DLD1 (cell line): ENCODE results near the gene FKBP1B.
"Not testable (repeated sequence)": the region's sequence is repeated elsewhere in the genome, so short reads cannot be mapped to it uniquely, and the experiment has no call there.

Experiments used
- in situ Hi-C: cut with HindIII; loops from 2 replicates; pipeline ENCODE4 v1.10.0; 2017; ENCODE audit warnings: low sequenced_read_pairs

Gene FKBP1B

DNA sequence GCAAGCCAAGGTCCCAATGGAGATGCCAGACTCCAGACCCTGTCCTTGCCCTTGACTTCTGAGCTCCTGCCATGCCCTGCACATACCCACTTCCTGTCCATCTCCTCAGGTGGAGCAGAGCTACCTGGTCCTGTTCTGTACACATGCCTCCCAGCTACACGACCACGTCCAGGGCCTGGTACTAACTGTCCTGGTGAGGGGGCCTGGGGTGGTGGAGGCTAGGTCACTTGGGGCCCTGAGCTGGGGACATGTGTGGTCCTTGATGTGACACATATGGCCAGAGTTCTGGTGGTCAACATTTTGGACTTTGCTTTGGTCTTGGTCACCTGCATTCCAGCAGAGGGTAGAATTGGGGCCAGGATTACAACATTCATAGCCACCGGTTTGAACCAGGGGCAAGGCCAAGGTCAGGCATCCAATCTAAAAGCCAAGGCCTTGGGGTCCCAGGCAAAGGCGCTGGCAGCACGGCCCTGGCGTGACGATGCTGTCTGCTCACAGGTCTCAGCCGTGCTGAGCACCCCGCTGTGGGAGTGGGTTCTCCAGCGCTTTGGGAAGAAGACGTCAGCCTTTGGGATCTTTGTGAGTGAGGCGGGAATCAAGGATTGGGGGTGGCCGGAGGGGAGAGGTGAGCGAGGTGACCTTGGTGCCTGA lies 27.1 kb upstream of the FKBP1B start:
- in situ Hi-C loops = no loop called here

DNA sequence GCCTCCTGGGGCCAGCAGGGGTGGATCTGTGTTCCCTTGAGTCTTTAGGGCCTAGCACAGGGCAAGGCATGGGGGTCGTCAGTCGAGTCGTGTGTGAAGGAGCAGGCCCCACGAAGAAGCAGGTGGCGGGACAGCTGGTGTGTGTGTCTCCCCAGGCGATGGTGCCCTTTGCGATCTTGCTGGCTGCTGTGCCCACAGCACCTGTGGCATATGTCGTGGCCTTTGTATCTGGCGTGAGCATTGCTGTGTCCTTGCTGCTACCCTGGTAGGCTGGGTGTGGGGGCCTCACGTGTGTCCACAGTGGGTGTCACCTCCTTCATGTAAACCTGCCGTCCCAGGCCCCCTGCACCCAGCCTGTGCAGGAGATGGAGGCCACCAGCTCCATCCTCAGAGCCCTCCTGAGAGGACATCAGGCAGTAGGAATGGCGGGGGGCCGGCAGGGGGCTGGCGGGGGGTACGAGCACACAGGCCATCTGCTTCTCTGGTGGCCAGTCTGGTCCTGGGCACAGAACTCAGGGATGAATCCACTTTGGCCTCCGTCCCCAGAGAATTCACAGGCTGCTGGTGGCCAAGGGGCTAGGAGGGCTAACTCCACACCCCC lies 26.5 kb upstream of the FKBP1B start:
- in situ Hi-C loops = no loop called here

DNA sequence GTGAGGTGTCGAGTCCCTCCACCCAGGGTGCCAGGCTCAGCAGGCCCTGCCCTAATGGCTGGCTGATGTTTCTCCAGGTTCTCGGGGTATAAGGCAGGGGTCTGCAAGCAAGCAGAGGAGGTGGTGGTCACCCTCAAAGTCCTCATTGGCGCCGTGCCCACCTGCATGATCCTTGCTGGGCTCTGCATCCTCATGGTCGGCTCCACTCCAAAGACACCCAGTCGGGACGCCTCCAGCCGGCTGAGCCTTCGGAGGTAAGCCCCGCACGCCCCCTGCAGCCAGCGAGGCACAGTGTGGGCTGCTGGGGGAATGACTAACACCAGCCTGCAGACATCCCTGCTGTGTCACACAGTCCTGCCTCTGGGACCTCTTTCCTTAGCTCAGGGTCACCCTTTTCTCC lies 25.5 kb upstream of the FKBP1B start:
- in situ Hi-C loops = no loop called here

DNA sequence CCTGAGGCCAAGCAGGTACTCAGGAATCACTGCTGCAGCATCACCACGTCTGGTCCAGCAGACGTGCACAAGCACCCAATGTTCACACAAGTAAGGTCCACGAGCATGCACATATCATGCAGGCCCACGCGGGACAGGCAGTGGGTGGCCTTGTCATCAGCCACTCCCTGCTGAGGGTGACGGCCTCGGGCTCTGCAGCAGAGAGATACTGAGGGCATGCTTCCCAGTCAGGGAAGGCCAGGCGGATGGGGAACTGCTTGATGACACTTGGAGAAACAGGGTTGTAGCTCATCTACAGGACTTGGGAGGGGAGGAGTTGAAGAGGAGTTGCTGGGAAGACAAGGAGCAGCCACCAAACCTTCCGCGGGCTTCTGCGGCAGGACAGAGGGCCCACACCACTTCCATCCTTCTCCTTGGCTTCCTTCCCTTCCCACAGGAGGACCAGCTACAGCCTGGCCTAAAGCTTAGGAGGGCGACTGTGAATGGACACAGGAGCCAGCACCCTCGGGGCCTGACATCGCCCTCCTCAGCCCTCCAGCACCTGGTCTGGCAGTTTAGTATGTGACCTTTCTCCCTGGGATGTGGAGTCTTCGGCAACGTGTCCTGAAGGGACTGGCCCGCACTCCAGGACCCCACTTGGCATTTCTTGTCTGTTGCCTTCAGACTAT lies 24.4 kb upstream of the FKBP1B start:
- in situ Hi-C loops = no loop called here

DNA sequence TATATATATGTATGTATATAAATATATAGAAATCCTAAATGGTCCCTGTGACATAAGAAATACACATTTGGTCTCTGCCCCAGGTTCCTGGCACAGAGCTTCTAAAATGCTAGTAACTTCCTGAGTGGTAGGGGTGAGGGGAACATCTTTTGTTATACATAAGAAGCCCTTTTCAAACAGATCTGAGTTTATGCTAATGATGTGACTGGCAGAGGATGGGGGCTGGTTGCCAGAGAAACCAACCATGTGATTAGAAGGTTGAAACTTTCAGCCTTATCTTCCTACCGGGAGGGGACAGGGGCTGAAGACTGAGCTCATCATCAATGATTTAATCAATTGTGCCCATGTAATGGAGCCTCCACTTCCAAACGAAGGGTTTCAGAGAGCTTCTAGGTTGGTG lies 23.3 kb upstream of the FKBP1B start:
- in situ Hi-C loops = no loop called here

DNA sequence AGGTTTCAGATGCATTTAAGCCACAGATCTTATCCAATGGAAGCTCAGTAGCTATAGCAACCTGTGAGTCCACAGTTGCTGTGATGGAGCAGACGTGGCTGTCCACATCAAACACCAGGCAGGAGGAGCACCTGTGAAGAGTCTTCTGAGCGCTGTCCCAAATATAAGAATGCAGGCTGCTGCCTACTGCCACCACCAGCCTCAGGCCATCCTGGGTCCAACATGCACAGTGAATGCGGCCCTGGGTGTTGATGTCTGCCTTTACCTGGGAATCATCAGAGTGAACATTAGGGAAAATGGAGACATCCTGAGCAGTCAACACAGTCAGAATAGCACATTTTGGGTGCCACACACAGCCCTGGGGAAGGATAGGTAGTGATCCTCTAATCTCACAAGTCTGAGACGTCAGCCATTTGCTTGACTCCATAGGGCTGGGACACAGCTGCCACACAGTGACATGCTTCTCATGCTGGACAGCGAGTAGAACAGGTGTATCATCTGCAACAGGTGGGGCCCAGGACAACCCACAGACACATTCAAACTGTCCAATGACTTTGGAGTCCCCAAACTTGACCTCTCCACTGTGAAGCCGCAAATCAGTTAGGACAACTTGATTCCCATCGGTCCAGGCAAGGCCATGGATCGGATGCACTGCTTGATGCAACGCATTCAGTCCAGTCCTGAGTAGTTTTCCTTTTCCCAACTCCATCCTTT lies 10.6 kb upstream of the FKBP1B start:
- in situ Hi-C loops = no loop called here

DNA sequence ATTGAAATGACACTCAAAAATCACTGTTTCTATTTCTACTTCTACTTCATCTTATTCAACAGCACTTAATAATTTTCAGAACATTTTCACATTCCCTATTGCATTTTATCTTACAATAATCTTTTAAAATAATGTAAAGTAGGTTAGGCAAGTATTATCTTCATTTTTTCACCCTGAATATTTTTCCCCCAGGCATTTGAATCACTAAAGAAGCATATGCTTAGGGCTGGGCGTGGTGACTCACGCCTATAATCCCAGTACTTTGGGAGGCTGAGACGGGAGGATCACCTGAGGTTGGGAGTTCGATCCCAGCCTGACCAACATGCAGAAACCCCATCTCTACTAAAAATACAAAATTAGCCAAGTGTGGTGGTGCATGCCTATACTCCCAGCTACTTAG lies 9.0 kb upstream of the FKBP1B start:
- in situ Hi-C loops = no loop called here

DNA sequence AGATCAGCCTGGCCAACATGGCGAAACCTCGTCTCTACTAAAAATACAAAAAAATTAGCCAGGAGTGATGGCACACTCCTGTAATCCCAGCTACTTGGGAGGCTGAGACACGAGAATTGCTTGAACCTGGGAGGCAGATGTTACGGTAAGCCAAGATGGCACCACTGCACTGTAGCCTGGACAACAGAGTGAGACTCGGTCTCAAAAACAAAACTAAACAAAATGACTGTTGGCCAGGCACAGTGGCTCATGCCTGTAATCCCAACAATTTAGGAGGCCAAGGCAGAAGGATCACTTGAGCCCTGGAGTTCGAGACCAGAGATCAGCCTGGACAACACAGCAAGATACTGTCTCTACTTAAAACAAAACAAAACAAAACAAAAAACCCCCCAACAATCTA lies 6.4 kb upstream of the FKBP1B start:
- in situ Hi-C loops = not testable (repeated sequence)

DNA sequence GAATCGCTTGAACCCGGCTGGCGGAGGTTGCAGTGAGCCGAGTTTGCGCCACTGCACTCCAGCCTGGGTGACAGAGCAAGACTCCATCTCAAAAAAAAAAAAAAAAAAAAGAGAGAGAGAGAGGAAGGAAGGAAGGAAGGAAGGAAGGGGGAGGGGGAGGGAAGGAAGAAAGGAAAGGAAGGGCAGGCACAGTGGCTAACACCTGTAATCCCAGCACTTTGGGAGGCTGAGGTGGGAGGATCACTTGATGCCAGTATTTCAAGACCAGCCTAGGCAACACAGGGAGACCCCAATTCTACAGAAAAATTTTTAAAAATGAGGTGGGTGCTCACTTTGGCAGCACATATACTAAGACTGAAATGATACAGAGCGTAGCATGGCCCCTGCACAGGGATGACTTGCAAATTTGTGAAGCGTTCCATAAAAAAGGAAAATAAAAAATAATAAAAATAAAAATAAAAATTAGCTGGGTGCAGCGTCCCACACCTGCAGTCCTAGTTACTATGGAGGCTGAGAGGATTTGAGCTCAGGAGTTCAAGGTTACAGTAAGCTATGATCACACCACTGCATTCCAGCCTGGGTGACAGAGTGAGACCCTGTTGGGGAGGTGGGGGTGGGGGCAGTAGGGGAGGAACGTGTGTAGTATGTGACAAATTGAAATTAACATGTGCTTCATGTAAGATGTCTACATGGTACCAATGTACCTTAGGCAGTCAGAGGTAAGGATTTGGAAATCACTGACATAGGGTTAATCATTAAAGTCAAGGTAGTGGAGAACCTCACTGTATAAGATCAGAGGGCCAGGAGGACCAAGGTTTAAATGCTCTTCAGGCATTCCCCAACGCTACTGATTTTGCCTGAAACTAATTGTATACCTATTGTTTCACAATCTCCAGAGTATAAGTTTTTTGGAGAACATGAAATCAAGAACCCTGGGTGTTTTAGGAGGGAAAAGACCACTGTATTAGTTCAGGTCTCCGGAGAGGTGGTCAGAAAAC lies 3.7 kb upstream of the FKBP1B start:
- in situ Hi-C loops = no loop called here

DNA sequence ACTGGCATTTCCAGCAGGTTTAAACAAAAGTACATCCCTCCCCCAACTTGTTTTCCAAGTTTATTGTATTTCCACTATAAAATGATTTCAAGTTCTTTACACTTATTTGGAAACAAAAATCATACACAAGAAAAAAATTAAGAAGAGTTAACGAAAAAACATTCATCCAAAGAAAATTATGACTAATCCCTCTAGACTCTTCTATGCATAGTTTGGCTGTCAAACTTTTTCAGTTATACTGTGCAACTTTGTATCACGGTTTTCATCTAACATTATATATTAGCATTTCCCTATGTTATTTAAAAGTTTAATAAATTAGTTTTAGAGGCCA lies 3.0 kb upstream of the FKBP1B start:
- in situ Hi-C loops = no loop called here

DNA sequence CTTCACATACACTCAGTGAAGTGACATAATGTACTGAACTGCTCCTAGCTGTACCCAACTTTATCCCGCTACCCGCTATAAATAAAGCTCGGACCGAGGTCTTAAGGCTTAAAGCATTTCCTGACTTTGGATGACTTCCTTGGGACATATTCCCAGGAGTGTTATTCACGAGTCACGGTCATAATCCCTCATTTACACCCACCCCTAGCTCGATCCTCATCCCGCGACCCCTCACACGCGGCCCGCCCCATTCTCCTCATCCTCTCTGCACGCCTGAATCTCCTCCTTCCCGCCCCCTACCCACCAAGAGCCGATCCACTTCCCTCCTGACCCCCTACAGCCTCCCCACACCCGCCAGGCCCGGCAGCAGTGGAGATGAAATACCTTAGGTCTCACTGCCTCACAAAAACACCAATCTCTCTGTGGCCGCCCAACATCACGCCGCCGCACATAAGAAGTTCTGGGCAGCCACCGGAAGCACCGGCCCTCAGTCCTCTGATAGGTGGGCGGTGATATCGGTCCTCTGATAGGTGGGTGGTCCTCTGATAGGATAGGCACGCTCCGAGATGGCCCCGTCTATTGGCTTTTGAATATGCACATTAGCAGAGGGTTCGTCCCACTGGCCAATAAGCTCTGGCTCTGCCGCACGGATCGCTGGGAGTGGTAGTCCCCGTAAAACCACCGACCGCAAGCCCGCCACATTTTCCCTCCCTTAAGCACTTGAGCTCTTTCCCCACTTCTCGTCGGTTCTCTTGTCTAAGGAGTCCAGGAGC lies 2.4 kb upstream of the FKBP1B start, which contains the start of gene WDCP:
WDCP (minus strand) TSS at position 462 of the 773 bp plus-strand sequence. CDS start 7,897 bp downstream, outside the sequence.
- in situ Hi-C loops = no loop called here

DNA sequence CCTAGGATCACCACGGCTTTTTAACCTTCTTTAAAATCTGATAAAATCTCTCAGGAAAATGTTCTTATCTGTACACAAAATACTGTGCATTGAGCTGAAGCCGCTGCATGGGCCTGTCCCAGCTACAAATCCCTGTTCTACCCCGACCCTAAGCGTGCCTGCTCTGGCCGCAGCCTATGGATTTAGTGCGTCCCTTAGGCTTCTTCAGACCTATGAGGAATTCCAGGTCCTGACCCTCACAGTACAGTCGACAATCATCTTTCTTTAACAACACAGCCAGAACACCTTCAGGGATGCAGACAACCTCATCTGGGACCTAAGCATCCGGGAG lies 1.9 kb upstream of the FKBP1B start:
- in situ Hi-C loops = no loop called here

DNA sequence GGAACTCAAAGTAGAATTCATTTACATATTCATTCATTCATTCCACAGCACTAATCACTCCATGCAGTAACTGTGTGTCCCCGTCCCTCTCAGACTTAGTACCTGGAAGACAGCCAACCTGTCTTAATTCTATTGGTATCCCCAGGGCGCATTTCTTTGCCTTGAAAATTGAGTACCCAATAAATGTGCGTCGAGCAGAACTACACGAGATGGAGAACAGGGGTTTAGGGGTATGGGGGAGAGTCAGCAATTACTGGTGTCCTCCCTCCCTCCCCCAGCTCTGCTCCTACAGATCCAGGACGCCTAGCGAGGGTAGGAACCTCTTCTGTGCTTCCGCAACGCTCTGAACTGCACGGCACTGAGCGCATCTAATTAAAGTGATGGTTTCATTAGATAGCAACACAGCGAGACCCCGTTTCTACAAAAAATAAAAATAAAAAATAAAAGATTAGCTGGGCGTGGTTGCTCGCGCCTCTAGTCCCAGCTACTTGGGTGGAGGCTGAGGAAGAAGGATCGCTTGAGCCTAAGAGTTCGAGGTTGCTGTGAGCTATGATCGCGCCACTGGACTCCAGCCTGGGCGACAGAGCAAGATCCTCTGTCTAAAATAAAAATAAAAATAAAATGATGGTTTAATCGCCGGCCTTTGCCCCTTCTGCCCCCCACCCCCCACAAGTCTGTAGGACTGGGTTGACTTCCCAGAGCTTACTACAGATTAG lies 614 bp upstream of the FKBP1B start:
- in situ Hi-C loops = no loop called here

DNA sequence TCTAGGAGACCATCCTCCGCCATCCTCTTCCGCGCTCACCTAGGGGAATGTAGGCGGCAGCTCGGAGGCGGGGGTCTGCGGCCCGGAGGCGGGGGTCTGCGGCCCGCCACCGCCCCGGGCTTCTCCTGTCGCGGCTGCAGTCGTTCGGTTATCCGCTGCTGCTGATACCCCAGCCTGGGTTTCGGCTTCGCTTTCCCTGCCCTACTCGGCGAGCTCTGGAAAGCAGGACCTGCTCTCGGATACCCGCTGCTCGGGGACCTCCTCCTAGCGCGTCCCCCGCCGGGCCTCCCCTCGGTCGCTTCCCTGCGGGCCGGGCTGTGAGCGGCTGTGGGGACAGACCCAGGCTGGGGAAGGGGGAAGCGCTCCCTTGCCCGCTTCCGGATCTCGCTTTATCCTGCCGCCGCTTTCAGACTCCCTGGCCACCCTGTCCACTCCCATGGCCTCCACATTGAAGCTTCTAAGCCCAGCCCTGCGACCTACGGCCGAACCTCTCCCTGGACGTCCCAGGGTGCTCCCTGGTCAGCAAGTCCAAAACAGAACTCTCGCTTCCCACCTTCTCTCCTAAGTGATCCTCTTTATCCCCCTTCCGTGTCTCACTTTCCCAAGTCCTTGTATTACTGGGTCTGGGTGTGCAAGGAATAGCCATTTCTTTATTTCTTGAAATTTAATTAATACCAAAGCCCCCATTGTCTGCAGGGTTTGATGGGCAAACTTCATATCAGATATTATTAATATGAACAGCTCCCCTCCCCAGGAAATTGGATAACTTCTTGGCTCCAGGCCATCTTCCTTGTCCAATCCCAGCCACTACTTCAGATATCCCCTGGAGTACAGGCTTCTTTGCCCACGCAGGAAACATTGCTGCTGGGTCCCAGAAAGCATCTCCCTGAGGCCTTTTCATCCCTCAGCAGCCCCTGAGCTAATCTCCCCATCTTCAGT lies 769 bp downstream of the FKBP1B start:
- in situ Hi-C loops = loop anchor here (25.0 kb wide), 1 partner anchor 238 kb away; no protein-coding TSS in a partner anchor

DNA sequence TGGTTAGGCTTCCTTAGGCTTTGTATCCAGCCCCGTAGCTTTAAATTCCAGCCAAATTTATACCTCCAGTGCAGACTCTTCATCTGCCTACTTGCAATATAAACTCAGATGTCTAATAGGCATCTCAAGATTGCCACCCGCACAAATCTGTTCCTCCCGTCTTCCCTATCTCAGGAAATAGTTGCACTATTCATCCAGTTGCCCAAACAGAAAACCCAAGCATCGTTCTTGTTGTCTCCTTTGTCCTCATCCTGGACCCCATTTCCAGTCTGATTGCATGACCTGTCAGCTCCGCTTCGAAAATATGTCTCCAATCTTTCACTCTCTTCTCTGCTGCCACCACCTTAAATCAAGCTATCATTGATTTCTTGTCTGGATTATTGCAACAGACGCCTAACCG lies 2.3 kb downstream of the FKBP1B start:
- in situ Hi-C loops = loop anchor here (25.0 kb wide), 1 partner anchor 240 kb away; no protein-coding TSS in a partner anchor

DNA sequence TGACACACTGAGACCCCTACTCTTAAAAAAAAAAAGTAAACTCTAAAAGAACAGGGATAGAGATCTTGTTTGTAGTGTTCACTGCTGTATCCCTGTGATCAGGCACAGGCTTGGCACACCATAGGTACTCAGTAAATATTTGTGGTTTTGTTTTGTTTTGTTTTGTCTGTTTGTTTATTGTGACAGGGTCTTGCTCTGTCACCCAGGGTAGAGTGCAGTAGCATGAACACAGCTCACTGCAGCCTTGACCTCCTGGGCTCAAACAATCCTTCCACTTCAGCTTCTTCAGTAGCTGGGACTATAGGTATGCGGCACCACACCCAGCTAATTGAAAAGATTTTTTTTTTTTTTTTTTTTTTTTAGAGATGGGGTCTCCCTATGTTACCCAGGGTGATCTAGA lies 3.4 kb downstream of the FKBP1B start:
- in situ Hi-C loops = loop anchor here (25.0 kb wide), 1 partner anchor 241 kb away; no protein-coding TSS in a partner anchor

DNA sequence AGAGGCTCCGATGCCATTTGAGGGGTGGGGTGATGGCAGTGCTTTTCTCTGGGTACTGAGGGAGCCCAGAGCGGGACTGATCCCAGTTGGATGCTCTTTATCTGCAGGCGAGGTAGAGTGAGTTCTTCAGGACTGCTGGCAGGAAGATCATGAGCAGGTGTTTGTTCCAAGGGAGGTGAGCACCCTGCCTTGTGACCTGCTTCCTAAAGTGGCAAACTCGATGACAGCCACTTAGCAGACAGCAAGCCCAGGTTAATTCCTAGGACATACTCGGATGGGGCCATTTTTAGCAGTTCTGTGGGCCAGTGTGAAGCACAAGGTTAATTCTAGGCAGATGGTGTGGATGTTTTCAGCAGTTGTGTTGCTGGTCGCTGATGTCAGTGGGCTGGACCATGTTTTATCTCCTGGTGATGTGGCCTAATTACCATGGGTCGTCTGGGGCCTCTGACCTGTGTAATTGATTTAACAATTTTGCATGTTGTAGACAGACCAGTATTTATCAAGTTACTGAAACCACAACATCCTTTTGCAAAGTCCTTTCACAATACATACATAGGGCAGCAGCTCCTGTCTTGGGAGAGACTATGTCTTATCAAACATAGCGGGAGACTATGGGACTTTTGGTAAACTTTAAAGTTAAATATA lies 4.9 kb downstream of the FKBP1B start:
- in situ Hi-C loops = loop anchor here (25.0 kb wide), 1 partner anchor 242 kb away; no protein-coding TSS in a partner anchor
